HEK293 (cell line): ENCODE measurements around the gene SLC38A9.

Source experiments
- CTCF ChIP-seq: fragments of 450-650 bp; formaldehyde crosslinking; IDR thresholded peaks from 2 replicates; pipeline ENCODE4 v1.5.1; 2016; ENCODE audit warnings: missing biosample characterization, missing genetic modification characterization
- MYNN ChIP-seq: fragments of 450-650 bp; formaldehyde crosslinking; IDR thresholded peaks from 2 replicates; pipeline ENCODE4 v1.5.1; 2016; ENCODE audit warnings: missing biosample characterization, missing genetic modification characterization, borderline replicate concordance
- PBX3 ChIP-seq: sonication (generic); formaldehyde crosslinking; IDR thresholded peaks from 2 replicates; pipeline ENCODE4 v1.8.1; 2022; ENCODE audit warnings: mild to moderate bottlenecking, moderate library complexity, missing genetic modification reagents
- YY2 ChIP-seq: fragments of 450-650 bp; formaldehyde crosslinking; IDR thresholded peaks from 2 replicates; pipeline ENCODE4 v1.5.1; 2016; ENCODE audit warnings: missing biosample characterization, missing genetic modification characterization
- ZNF10 ChIP-seq: fragments of 450-650 bp; formaldehyde crosslinking; IDR thresholded peaks from 2 replicates; pipeline ENCODE4 v1.5.1; 2017; ENCODE audit warnings: missing biosample characterization, missing genetic modification characterization
- ZNF114 ChIP-seq: fragments of 450-650 bp; formaldehyde crosslinking; IDR thresholded peaks from 2 replicates; pipeline ENCODE4 v1.5.0; 2017; ENCODE audit warnings: missing biosample characterization, missing genetic modification characterization
- ZNF280D ChIP-seq: fragments of 450-650 bp; formaldehyde crosslinking; IDR thresholded peaks from 2 replicates; pipeline ENCODE4 v1.5.1; 2016; ENCODE audit warnings: missing biosample characterization, missing genetic modification characterization
- ZNF292 ChIP-seq: fragments of 450-650 bp; formaldehyde crosslinking; IDR thresholded peaks from 2 replicates; pipeline ENCODE4 v1.5.1; 2016; ENCODE audit warnings: low read depth, missing biosample characterization, missing genetic modification characterization, borderline replicate concordance
- ZNF768 ChIP-seq: fragments of 450-650 bp; formaldehyde crosslinking; IDR thresholded peaks from 2 replicates; pipeline ENCODE4 v1.5.1; 2018; ENCODE audit warnings: missing biosample characterization, mild to moderate bottlenecking, missing genetic modification characterization

GRCh38 chr5:55604611-55605067 lies 107.5 kb downstream of the SLC38A9 start:
- TF ChIP-seq CTCF (tag by site-specific recombination), result no peak
- TF ChIP-seq ZNF114 (tag by site-specific recombination), result no peak
- no peak for TF ChIP-seq ZNF768 (tag by site-specific recombination)
- TF ChIP-seq MYNN, result no peak
- TF ChIP-seq ZNF280D (tag by site-specific recombination), result no peak
- no peak for TF ChIP-seq YY2
- no peak for TF ChIP-seq PBX3 (CRISPR knock-in tag)
- no peak for TF ChIP-seq ZNF292 (tag by site-specific recombination)
- no peak for TF ChIP-seq ZNF10 (tag by site-specific recombination)
